SK-N-SH treated with all-trans-retinoic acid at 6 μM for 48 hours (cell line): ENCODE data around the gene IGFN1.

Source experiments
- ATAC-seq: fragments of 200-7000 bp; cut with Tn5 transposase; 3 replicates; pipeline ENCODE4 v1.9.1; 2020; ENCODE audit warnings: mild to moderate bottlenecking, moderate library complexity
- ARNTL ChIP-seq: fragments of 450-650 bp; formaldehyde crosslinking; IDR thresholded peaks from 2 replicates; pipeline ENCODE4 v1.5.0; 2020; ENCODE audit warnings: low read depth, mild to moderate bottlenecking, moderate library complexity, borderline replicate concordance
- CREB5 ChIP-seq: fragments of 250-450 bp; sonication (Bioruptor Pico); IDR thresholded peaks from 2 replicates; pipeline ENCODE4 v1.5.1; 2020; ENCODE audit warnings: low read depth, mild to moderate bottlenecking, moderate library complexity
- CSDC2 ChIP-seq: fragments of 250-450 bp; sonication (Bioruptor Pico); IDR thresholded peaks from 2 replicates; pipeline ENCODE4 v1.5.0; 2020; ENCODE audit warnings: mild to moderate bottlenecking, moderate library complexity
- CSRNP3 ChIP-seq: fragments of 250-450 bp; sonication (Bioruptor Pico); IDR thresholded peaks from 2 replicates; pipeline ENCODE4 v1.5.1; 2021; ENCODE audit warnings: mild to moderate bottlenecking, moderate library complexity
- ESRRG ChIP-seq: fragments of 250-450 bp; sonication (Bioruptor Pico); IDR thresholded peaks from 2 replicates; pipeline ENCODE4 v1.6.1; 2021; ENCODE audit warnings: mild to moderate bottlenecking
- GLIS3 ChIP-seq: fragments of 250-450 bp; sonication (Bioruptor Pico); IDR thresholded peaks from 2 replicates; pipeline ENCODE4 v1.5.0; 2020; ENCODE audit warnings: mild to moderate bottlenecking, moderate library complexity
- ISL1 ChIP-seq: fragments of 250-450 bp; sonication (Bioruptor Pico); IDR thresholded peaks from 2 replicates; pipeline ENCODE4 v2.1.2; 2022; ENCODE audit warnings: mild to moderate bottlenecking, moderate library complexity
- OSR1 ChIP-seq: fragments of 250-450 bp; sonication (Bioruptor Pico); IDR thresholded peaks from 2 replicates; pipeline ENCODE4 v1.8.0; 2022; ENCODE audit warnings: moderate library complexity, mild to moderate bottlenecking, inconsistent platforms
- PATZ1 ChIP-seq: fragments of 250-450 bp; sonication (Bioruptor Pico); IDR thresholded peaks from 2 replicates; pipeline ENCODE4 v1.8.0; 2020; ENCODE audit warnings: mild to moderate bottlenecking, moderate library complexity, borderline replicate concordance
- POU6F1 ChIP-seq: fragments of 250-450 bp; sonication (Bioruptor Pico); IDR thresholded peaks from 2 replicates; pipeline ENCODE4 v1.8.0; 2021; ENCODE audit warnings: low read depth, mild to moderate bottlenecking, moderate library complexity, borderline replicate concordance
- SNAI2 ChIP-seq: fragments of 250-450 bp; sonication (Bioruptor Pico); IDR thresholded peaks from 2 replicates; pipeline ENCODE4 v1.5.0; 2020; ENCODE audit warnings: mild to moderate bottlenecking, moderate library complexity
- TCF4 ChIP-seq: fragments of 250-450 bp; sonication (Bioruptor Pico); IDR thresholded peaks from 2 replicates; pipeline ENCODE4 v1.8.0; 2021; ENCODE audit warnings: mild to moderate bottlenecking, moderate library complexity, borderline replicate concordance
- TSHZ2 ChIP-seq: fragments of 250-450 bp; sonication (Bioruptor Pico); IDR thresholded peaks from 2 replicates; pipeline ENCODE4 v1.5.0; 2020; ENCODE audit warnings: mild to moderate bottlenecking, moderate library complexity
- ZC3H10 ChIP-seq: fragments of 250-450 bp; sonication (Bioruptor Pico); IDR thresholded peaks from 2 replicates; pipeline ENCODE4 v1.5.1; 2021; ENCODE audit warnings: mild to moderate bottlenecking, moderate library complexity
- ZFP3 ChIP-seq: fragments of 250-450 bp; sonication (Bioruptor Pico); IDR thresholded peaks from 2 replicates; pipeline ENCODE4 v1.5.0; 2020; ENCODE audit warnings: mild to moderate bottlenecking, moderate library complexity
- ZNF565 ChIP-seq: fragments of 450-650 bp; formaldehyde crosslinking; conservative IDR thresholded peaks from 2 replicates; pipeline ENCODE4 v1.5.0; 2020; ENCODE audit warnings: low read depth, mild to moderate bottlenecking, moderate library complexity
- ZNF70 ChIP-seq: fragments of 450-650 bp; formaldehyde crosslinking; IDR thresholded peaks from 2 replicates; pipeline ENCODE4 v1.5.0; 2020; ENCODE audit warnings: mild to moderate bottlenecking, moderate library complexity
- ZNF8 ChIP-seq: fragments of 450-650 bp; formaldehyde crosslinking; IDR thresholded peaks from 2 replicates; pipeline ENCODE4 v1.5.0; 2020; ENCODE audit warnings: mild to moderate bottlenecking, moderate library complexity

IGFN1 gene

GRCh38 chr1:201215531-201216357, 25.1 kb downstream of the IGFN1 start:
- no peak for TF ChIP-seq SNAI2 (CRISPR knock-in tag)
- no peak for TF ChIP-seq OSR1 (CRISPR knock-in tag)
- TF ChIP-seq CSRNP3 (CRISPR knock-in tag): no peak
- no peak for TF ChIP-seq ZFP3 (CRISPR knock-in tag)
- no peak for TF ChIP-seq CSDC2 (CRISPR knock-in tag)
- TF ChIP-seq ARNTL (CRISPR knock-in tag): no peak
- no peak for TF ChIP-seq TSHZ2 (CRISPR knock-in tag)
- TF ChIP-seq ISL1 (CRISPR knock-in tag): no peak
- TF ChIP-seq ZNF565 (CRISPR knock-in tag): no peak
- ATAC-seq: no peak

GRCh38 chr1:201216395-201217085, 25.9 kb downstream of the IGFN1 start:
- TF ChIP-seq TCF4 (no peak), ARNTL (CRISPR knock-in tag) (no peak), ZFP3 (CRISPR knock-in tag) (no peak), CSDC2 (CRISPR knock-in tag) (no peak), GLIS3 (no peak), PATZ1 (CRISPR knock-in tag) (no peak), CREB5 (no peak), ESRRG (CRISPR knock-in tag) (no peak), ZNF8 (CRISPR knock-in tag) (no peak), POU6F1 (no peak), OSR1 (CRISPR knock-in tag) (no peak), SNAI2 (CRISPR knock-in tag) (no peak), CSRNP3 (CRISPR knock-in tag) (no peak), TSHZ2 (CRISPR knock-in tag) (no peak), ZNF70 (no peak), ZC3H10 (CRISPR knock-in tag) (no peak)
- no peak for ATAC-seq
